HepG2 (cell line): Measurements from ENCODE around the gene HNF1B. TPM values are rescaled to one million over a fixed set of nuclear protein-coding genes. Genes with fewer than 3 reads are reported as not detected.

ENCODE experiments used
- ATAD3A ChIP-seq: sonication (generic); formaldehyde crosslinking; IDR thresholded peaks from 2 replicates; pipeline ENCODE4 v1.4.0; 2020; ENCODE audit warnings: missing genetic modification reagents
- EP300 ChIP-seq, 3 experiments: sonication (generic) in 1 of 3; formaldehyde crosslinking in 1 of 3; IDR thresholded peaks; 2 replicates each; pipeline versions ENCODE4 v1.5.1 to v1.6.1; 2011 to 2020; ENCODE audit warnings: low read depth in 2 of 3, low read length in 2 of 3, borderline replicate concordance in 1 of 3, improper control_type of control experiment in 1 of 3, mild to moderate bottlenecking in 1 of 3, missing genetic modification reagents in 1 of 3, moderate library complexity in 1 of 3
- ETV6 ChIP-seq: sonication (generic); formaldehyde crosslinking; conservative IDR thresholded peaks from 2 replicates; pipeline ENCODE4 v1.4.0; 2020; ENCODE audit warnings: missing genetic modification reagents
- FOSL1 ChIP-seq: sonication (generic); formaldehyde crosslinking; IDR thresholded peaks from 2 replicates; pipeline ENCODE4 v1.9.0; 2021; ENCODE audit warnings: missing genetic modification reagents, borderline replicate concordance
- KDM1A ChIP-seq: IDR thresholded peaks from 2 replicates; pipeline ENCODE4 v1.6.1; 2016; ENCODE audit warnings: missing compliant biosample characterization
- MIXL1 ChIP-seq: IDR thresholded peaks from 2 replicates; pipeline ENCODE4 v1.6.1; 2016
- MYC ChIP-seq: sonication (generic); formaldehyde crosslinking; IDR thresholded peaks from 2 replicates; pipeline ENCODE4 v1.9.0; 2021; ENCODE audit warnings: missing genetic modification reagents, borderline replicate concordance
- NR2F6 ChIP-seq, 2 experiments: IDR thresholded peaks; 2 replicates each; pipeline ENCODE4 v1.6.1; 2016; ENCODE audit warnings: antibody characterized with exemption in 1 of 2, mild to moderate bottlenecking in 1 of 2
- RNF2 ChIP-seq: fragments of 450-650 bp; conservative IDR thresholded peaks from 2 replicates; pipeline ENCODE4 v1.6.1; 2016; ENCODE audit warnings: low read depth
- SAP130 ChIP-seq: IDR thresholded peaks from 2 replicates; pipeline ENCODE4 v1.6.1; 2016; ENCODE audit warnings: low read depth
- SMAD9 ChIP-seq: sonication (generic); formaldehyde crosslinking; IDR thresholded peaks from 2 replicates; pipeline ENCODE4 v1.5.1; 2020; ENCODE audit warnings: mild to moderate bottlenecking, missing genetic modification reagents
- TBP ChIP-seq: sonication (generic); formaldehyde crosslinking; IDR thresholded peaks from 2 replicates; pipeline ENCODE4 v1.5.0; 2020; ENCODE audit warnings: missing genetic modification reagents
- ZGPAT ChIP-seq: IDR thresholded peaks from 2 replicates; pipeline ENCODE4 v1.6.1; 2016; ENCODE audit warnings: mild to moderate bottlenecking
- ZNF230 ChIP-seq: sonication (generic); formaldehyde crosslinking; IDR thresholded peaks from 2 replicates; pipeline ENCODE4 v1.4.0; 2020; ENCODE audit warnings: mild to moderate bottlenecking, missing genetic modification reagents
- ZNF562 ChIP-seq: sonication (generic); formaldehyde crosslinking; IDR thresholded peaks from 2 replicates; pipeline ENCODE4 v1.8.0; 2022; ENCODE audit warnings: missing genetic modification reagents, borderline replicate concordance
- ZNF572 ChIP-seq: sonication (generic); formaldehyde crosslinking; IDR thresholded peaks from 2 replicates; pipeline ENCODE4 v1.5.1; 2020; ENCODE audit warnings: mild to moderate bottlenecking, missing genetic modification reagents
- ZNF691 ChIP-seq: sonication (generic); formaldehyde crosslinking; IDR thresholded peaks from 2 replicates; pipeline ENCODE4 v1.4.0; 2020; ENCODE audit warnings: missing genetic modification reagents, low read depth, mild to moderate bottlenecking, borderline replicate concordance
- ZNF761 ChIP-seq: sonication (generic); formaldehyde crosslinking; conservative IDR thresholded peaks from 2 replicates; pipeline ENCODE4 v1.4.0; 2020; ENCODE audit warnings: mild to moderate bottlenecking, missing genetic modification reagents
- ZNF776 ChIP-seq: sonication (generic); formaldehyde crosslinking; IDR thresholded peaks from 2 replicates; pipeline ENCODE4 v1.4.0; 2020; ENCODE audit warnings: mild to moderate bottlenecking, missing genetic modification reagents
- ZNF788 ChIP-seq: sonication (generic); formaldehyde crosslinking; IDR thresholded peaks from 2 replicates; pipeline ENCODE4 v1.5.0; 2020; ENCODE audit warnings: mild to moderate bottlenecking, missing genetic modification reagents, borderline replicate concordance
- ZNF879 ChIP-seq: sonication (generic); formaldehyde crosslinking; IDR thresholded peaks from 2 replicates; pipeline ENCODE4 v1.8.1; 2023; ENCODE audit warnings: missing genetic modification reagents
- ZSCAN31 ChIP-seq: sonication (generic); formaldehyde crosslinking; IDR thresholded peaks from 2 replicates; pipeline ENCODE4 v1.5.0; 2020; ENCODE audit warnings: low read depth, mild to moderate bottlenecking, missing genetic modification reagents
- polyA plus RNA-seq, 8 experiments: library from polyadenylated mRNA; depleted of rRNA in 3 of 8; stranded (reverse) in 7 of 8; unstranded in 1 of 8; fragments of >200 nt; fragmentation: Illumina TruSeq in 4 of 8; extraction: Trizol in 4 of 8; gene quantifications; 2 replicates each; pipeline versions ENCODE4 v1.2.1 to v1.2.3, GENCODE V29; 2011 to 2016; ENCODE audit warnings: low read depth in 4 of 8, missing spikeins in 1 of 8, mixed read lengths in 1 of 8; ENCODE audit not compliant: insufficient read depth in 1 of 8
- total RNA-seq, 5 experiments: library from RNA; depleted of rRNA; stranded (reverse); fragments of >200 nt; fragmentation: Illumina TruSeq; extraction: Trizol; gene quantifications; 2 replicates each; pipeline ENCODE4 v1.2.3, GENCODE V29; 2016; ENCODE audit warnings: low read depth in 1 of 5
- TF ChIP-seq, protein P1 (sequence below): sonication (generic); formaldehyde crosslinking; IDR thresholded peaks from 2 replicates; pipeline ENCODE4 v1.4.0; 2020; ENCODE audit warnings: mild to moderate bottlenecking, missing genetic modification reagents
- TF ChIP-seq, protein P2 (sequence below): sonication (generic); formaldehyde crosslinking; conservative IDR thresholded peaks from 2 replicates; pipeline ENCODE4 v1.8.1; 2023; ENCODE audit warnings: missing genetic modification reagents
- TF ChIP-seq, protein P3 (sequence below): sonication (generic); formaldehyde crosslinking; IDR thresholded peaks from 2 replicates; pipeline ENCODE4 v1.5.1; 2020; ENCODE audit warnings: mild to moderate bottlenecking, missing genetic modification reagents, borderline replicate concordance

HNF1B gene
- total and polyA plus RNA-seq, 2 of the 13 experiments (the other 11 are each of a cell fraction or from before 2014, with no cell fraction given): 1.9 to 5.3 TPM

- TF ChIP-seq ZNF230 (CRISPR knock-in tag): 0 out of 2 replicates have a peak, but pooled peaks have one; percentile 9
- TF ChIP-seq TBP (CRISPR knock-in tag): no peak
- TF ChIP-seq SAP130 (CRISPR knock-in tag): no peak; the same call in none of the 2 replicates
- no peak for TF ChIP-seq MIXL1 (CRISPR knock-in tag)
- TF ChIP-seq, protein P1, sequence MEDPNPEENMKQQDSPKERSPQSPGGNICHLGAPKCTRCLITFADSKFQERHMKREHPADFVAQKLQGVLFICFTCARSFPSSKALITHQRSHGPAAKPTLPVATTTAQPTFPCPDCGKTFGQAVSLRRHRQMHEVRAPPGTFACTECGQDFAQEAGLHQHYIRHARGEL: peak; percentile 56; the same call in 1 of the 2 replicates
- TF ChIP-seq MYC (CRISPR knock-in tag): no peak; the same call in 1 of the 2 replicates
- TF ChIP-seq SMAD9 (CRISPR knock-in tag): no peak
- no peak; the same call in 1 of the 2 replicates for TF ChIP-seq ZSCAN31
- TF ChIP-seq KDM1A: no peak
- TF ChIP-seq ZNF691 (CRISPR knock-in tag): no peak
- no peak for TF ChIP-seq ZNF879 (CRISPR knock-in tag)
- 0 out of 2 replicates have a peak, but pooled peaks have one; percentile 76 for TF ChIP-seq ZNF761
- no peak; the same call in 1 of the 2 replicates for TF ChIP-seq ZNF776 (CRISPR knock-in tag)
- TF ChIP-seq ATAD3A (CRISPR knock-in tag): no peak
- TF ChIP-seq, protein P2, sequence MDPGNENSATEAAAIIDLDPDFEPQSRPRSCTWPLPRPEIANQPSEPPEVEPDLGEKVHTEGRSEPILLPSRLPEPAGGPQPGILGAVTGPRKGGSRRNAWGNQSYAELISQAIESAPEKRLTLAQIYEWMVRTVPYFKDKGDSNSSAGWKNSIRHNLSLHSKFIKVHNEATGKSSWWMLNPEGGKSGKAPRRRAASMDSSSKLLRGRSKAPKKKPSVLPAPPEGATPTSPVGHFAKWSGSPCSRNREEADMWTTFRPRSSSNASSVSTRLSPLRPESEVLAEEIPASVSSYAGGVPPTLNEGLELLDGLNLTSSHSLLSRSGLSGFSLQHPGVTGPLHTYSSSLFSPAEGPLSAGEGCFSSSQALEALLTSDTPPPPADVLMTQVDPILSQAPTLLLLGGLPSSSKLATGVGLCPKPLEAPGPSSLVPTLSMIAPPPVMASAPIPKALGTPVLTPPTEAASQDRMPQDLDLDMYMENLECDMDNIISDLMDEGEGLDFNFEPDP (CRISPR knock-in tag): 0 out of 2 replicates have a peak, but pooled peaks have one; percentile 21
- TF ChIP-seq ZNF788 (CRISPR knock-in tag): peak; percentile 41; the same call in 1 of the 2 replicates
- no peak for TF ChIP-seq ETV6 (CRISPR knock-in tag)
- TF ChIP-seq RNF2: no peak
- TF ChIP-seq EP300 (IDR thresholded peaks at IDR 0.05; ENCODE audit: low read depth in 2 of 2, low read length in 2 of 2): no peak
- TF ChIP-seq EP300 (CRISPR knock-in tag; IDR thresholded peaks at IDR 0.05; ENCODE audit: borderline replicate concordance): no peak
- peak; percentile 16; the same call in 1 of the 2 replicates for TF ChIP-seq NR2F6 (IDR thresholded peaks at IDR 0.05)
- TF ChIP-seq NR2F6 (CRISPR knock-in tag; IDR thresholded peaks at IDR 0.05): no peak
- no peak for TF ChIP-seq ZNF562
- 0 out of 2 replicates have a peak, but pooled peaks have one; percentile 38 for TF ChIP-seq ZNF572 (CRISPR knock-in tag)
- TF ChIP-seq ZGPAT: no peak
- TF ChIP-seq FOSL1 (CRISPR knock-in tag): 0 out of 2 replicates have a peak, but pooled peaks have one; percentile 24
- TF ChIP-seq, protein P3, sequence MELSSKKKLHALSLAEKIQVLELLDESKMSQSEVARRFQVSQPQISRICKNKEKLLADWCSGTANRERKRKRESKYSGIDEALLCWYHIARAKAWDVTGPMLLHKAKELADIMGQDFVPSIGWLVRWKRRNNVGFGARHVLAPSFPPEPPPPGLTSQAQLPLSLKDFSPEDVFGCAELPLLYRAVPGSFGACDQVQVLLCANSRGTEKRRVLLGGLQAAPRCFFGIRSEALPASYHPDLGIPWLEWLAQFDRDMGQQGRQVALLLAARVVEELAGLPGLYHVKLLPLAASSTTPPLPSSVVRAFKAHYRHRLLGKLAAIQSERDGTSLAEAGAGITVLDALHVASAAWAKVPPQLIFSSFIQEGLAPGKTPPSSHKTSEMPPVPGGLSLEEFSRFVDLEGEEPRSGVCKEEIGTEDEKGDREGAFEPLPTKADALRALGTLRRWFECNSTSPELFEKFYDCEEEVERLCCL (CRISPR knock-in tag): no peak
Observed at GRCh38 chr17:37743875-37744632, 805 bp downstream of the HNF1B start (continued).
